H1 (cell line): Measurements from ENCODE around the gene BLMH. TPM values are rescaled to one million over a fixed set of nuclear protein-coding genes. Genes with fewer than 3 reads are reported as not detected.

Source experiments
- BRCA1 ChIP-seq: IDR thresholded peaks from 2 replicates; pipeline ENCODE4 v1.6.1; 2012; ENCODE audit warnings: low read depth, low read length, improper control_type of control experiment
- CBX5 ChIP-seq: fragments of 300-800, 300-1000 bp; sonication (generic); IDR thresholded peaks from 2 replicates; pipeline ENCODE4 v1.7.1; 2016; ENCODE audit warnings: antibody characterized with exemption, low read length, low read depth
- CHD2 ChIP-seq: IDR thresholded peaks from 2 replicates; pipeline ENCODE4 v1.6.1; 2012; ENCODE audit warnings: low read length, improper control_type of control experiment
- CREB1 ChIP-seq: IDR thresholded peaks from 2 replicates; pipeline ENCODE4 v1.6.1; 2012; ENCODE audit warnings: inconsistent platforms
- EGR1 ChIP-seq: IDR thresholded peaks from 2 replicates; pipeline ENCODE4 v1.6.1; 2011; ENCODE audit warnings: low read depth, low read length, borderline replicate concordance
- JUN ChIP-seq: IDR thresholded peaks from 2 replicates; pipeline ENCODE4 v1.6.1; 2011; ENCODE audit warnings: low read depth, mild to moderate bottlenecking, improper control_type of control experiment, low read length
- KDM5A ChIP-seq: fragments of 200-600 bp; IDR thresholded peaks from 2 replicates; pipeline ENCODE4 v1.7.1; 2012; ENCODE audit warnings: mild to moderate bottlenecking, low read length, inconsistent platforms, mixed read lengths
- RBBP5 ChIP-seq: IDR thresholded peaks from 2 replicates; pipeline ENCODE4 v1.7.1; 2012; ENCODE audit warnings: low read depth, mild to moderate bottlenecking, inconsistent platforms, low read length, moderate library complexity, borderline replicate concordance
- SAP30 ChIP-seq: fragments of 300-600 bp; sonication (generic); IDR thresholded peaks from 2 replicates; pipeline ENCODE4 v1.7.1; 2012; ENCODE audit warnings: low read length, moderate library complexity, mild to moderate bottlenecking, inconsistent platforms; ENCODE audit not compliant: insufficient read depth, insufficient replicate concordance
- SP1 ChIP-seq: IDR thresholded peaks from 2 replicates; pipeline ENCODE4 v1.6.1; 2011; ENCODE audit warnings: low read depth, low read length
- TAF7 ChIP-seq: optimal IDR thresholded peaks from 2 replicates; pipeline ENCODE3; 2011; ENCODE audit warnings: low read depth, mild to moderate bottlenecking, inconsistent platforms, low read length, moderate library complexity, borderline replicate concordance
- polyA plus RNA-seq, 7 experiments: library from polyadenylated mRNA; depleted of rRNA in 3 of 7; stranded (reverse) in 5 of 7; unstranded in 2 of 7; fragments of >200 nt in 5 of 7; fragments of 200-250 nt in 2 of 7; gene quantifications; 1 replicate in 5 of 7; 2 replicates in 1 of 7; 4 replicates in 1 of 7; pipeline versions ENCODE4 v1.2.1 to v1.2.3, GENCODE V29; 2011 to 2013; ENCODE audit warnings: missing spikeins in 2 of 7, mixed read lengths in 2 of 7
- total RNA-seq: library from RNA; stranded (reverse); fragmentation: NEBNext Ultra II Directional; extraction: Animal tissue kit (Norgen Biotek cat#: 25700); gene quantifications from 2 replicates; pipeline ENCODE4 v1.2.1, GENCODE V29; 2021

Gene BLMH
- total and polyA plus RNA-seq, 2 of the 8 experiments (the other 6 are each of a cell fraction or from before 2014, with no cell fraction given), result 18.2 to 74.3 TPM

DNA sequence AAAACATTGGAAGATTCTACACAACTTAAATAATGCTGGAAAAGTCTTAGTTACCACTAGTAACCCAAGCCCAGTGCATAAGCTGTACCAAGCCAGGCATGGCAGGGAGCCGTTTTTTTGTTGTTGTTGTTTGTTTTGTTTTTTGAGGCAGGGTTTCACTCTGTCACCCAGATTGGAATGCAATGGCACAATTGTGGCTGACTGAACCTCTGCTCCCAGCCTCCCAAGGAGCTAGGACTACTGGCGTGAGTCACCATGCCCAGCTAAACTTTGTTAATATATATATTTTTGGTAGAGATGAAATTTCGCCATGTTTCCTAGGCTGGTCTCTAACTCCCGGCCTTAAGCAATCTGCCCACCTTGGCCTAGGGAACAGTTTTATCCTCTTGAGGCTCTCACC, 42.7 kb upstream of the BLMH start (continued):
- TF ChIP-seq KDM5A (no peak), CHD2 (no peak), EGR1 (no peak), CBX5 (no peak), RBBP5 (no peak), SAP30 (no peak), BRCA1 (no peak), CREB1 (no peak), JUN (no peak), TAF7 (no peak), SP1 (no peak)
